Activated CD4-positive, alpha-beta T cell treated with anti-CD3 and anti-CD28 coated beads, Interleukin-2, Interleukin-4, amounts not matched to agents 100 ng/mL and 50 ng/mL, durations not matched to agents 16 hours and 8 hours (primary cell): ENCODE results near the gene SNRPD3.

Source experiments
- DNase-seq: peaks from one replicate; pipeline ENCODE4 v3.0.0-alpha.2; 2020; ENCODE audit warnings: low spot score

The SNRPD3 gene

DNA sequence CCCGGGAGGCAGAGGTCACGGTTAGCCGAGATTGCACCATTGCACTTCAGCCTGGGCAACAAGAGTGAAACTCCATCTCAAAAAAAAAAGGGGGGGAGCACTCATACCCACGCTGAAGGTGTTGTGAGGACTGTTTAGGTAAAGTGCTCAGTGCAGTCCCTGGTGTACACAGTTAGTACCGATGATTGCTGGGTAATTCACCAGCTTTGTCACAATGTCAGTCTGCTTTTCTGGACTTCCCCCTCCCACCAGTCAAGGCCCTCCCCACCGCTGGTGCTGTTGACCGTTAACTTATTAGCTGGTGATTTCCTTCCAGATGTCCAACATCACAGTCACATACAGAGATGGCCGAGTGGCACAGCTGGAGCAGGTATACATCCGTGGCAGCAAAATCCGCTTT is 11.9 kb downstream of the SNRPD3 start:
- DNase-seq, result no peak

DNA sequence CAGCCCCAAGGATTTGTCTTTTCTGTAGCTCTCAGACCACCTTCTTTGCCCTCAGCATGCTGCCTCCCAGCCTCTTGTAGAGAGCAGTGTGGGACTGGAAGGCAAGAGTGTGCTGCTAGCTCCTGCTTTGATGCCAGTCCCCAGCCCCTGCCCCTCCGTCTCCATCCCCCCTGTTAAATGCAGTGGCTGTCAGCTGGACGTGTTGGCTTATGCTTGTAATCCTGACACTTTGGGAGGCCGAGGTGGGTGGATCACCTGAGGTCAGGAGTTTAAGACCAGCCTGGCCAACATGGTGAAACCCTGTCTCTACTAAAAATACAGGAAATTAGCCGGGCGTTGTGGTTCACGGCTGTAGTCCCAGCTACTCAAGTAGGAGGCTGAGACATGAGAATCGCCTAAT is 15.5 kb downstream of the SNRPD3 start:
- no peak for DNase-seq

- DNase-seq, result no peak
Measured at GRCh38 chr22:24576778-24577177, 21.0 kb downstream of the SNRPD3 start.

GRCh38 chr22:24578355-24579257 is 22.8 kb downstream of the SNRPD3 start:
- no peak for DNase-seq

DNA sequence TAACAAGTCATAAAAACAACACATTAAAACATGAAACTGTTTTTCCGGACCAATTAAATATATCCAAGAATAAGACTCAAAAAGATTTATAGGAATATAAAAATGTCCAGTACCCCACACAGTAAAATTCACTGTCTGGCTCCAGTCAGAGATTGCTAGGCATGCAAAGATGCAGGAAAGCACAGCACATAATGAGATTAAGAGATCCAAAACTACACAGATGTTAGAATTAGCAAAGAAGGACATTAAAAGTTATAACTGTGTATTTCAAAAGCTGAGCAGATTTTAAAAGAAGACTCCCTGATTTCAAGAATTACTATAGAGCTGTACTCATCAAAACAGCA is 23.4 kb downstream of the SNRPD3 start:
- no peak for DNase-seq

DNA sequence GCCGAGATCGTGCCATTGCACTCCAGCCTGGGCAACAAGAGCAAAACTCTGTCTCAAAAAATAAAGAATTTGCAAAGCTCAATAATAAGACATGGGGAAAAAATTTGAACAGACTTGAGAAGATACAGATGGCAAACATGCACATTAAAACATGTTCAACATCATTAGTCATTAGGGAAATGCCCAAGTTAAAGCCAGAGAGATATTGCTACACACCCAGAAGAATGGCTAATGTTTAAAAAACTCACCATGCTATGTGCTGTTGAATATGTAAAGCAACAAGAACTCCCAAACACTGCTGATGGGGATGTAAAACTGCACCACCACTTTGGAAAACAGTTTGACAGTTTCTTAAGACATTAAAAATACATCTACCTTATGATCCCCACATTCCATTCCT is 24.5 kb downstream of the SNRPD3 start:
- no peak for DNase-seq

GRCh38 chr22:24582056-24582814 is 26.4 kb downstream of the SNRPD3 start:
- DNase-seq, result no peak

DNA sequence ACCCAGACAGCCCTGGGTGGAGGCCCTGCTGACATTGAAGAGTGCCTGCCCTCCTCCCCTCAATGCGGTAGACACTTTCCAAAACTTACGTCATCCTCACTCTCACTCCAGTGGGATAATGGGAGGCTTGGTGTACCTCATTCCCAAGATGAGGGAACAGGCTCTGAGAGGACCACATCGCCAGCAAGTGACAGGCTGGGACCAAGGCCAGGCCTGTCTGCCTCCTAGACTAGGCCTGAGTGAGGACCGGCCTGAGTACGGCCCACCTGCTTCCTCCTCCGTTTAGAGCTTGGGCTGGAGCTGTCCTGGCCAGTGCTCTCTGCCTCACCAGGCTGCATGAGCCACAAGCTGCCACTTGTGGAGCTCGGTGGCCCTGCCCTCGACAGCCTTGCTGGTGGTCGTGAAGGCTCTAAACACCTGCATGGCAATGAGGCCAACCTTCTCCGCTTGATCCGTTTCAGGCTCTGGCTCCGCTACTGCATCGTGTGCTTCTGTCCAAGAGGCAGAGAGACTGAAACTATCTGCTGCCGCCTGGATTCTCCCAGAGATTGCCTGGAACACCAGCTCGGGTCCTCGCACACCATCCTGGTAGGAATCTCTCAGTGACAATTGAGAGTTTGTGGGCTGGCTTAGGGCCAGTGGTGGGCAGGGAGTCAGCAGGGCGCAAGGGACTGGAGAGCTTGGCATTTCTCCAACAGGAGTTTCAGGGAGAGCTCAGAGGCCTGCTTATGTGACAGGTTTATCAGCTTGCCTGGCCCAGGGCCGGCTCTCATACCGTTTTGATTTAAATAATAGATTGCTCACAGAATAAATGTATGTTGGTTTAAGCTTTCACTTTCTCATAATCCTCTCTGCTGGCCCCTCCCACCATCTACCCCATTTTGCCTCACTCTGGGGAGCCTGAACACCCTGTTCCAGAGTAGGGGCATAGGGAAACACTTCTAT is 27.7 kb downstream of the SNRPD3 start:
- DNase-seq, result no peak

GRCh38 chr22:24584166-24584790 is 28.5 kb downstream of the SNRPD3 start:
- no peak for DNase-seq

GRCh38 chr22:24584871-24585411 is 29.1 kb downstream of the SNRPD3 start:
- DNase-seq, result no peak

- no peak for DNase-seq
Measured at GRCh38 chr22:24585461-24585860, 29.7 kb downstream of the SNRPD3 start.

- DNase-seq, result no peak
Measured at GRCh38 chr22:24585927-24586546, 30.2 kb downstream of the SNRPD3 start.

DNA sequence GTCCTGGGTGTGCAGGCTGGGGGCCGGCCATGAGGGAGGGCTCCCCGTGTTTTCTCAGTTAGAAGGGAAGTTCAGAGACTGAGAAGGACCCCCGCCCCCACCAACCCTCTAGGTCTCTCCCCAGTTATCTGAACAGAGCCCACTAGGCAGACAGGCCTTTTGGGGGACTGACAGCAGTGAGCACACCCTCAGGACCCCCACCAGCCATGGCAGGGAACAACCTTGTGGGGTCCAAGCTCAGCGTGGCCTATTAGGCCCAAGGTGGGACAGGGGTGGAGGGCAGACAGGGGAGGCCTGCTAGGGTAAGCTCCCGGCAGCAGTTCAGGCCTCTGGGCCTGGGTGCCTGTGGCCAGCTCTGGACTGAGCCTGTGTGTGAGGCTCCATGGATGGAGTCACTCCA is 31.5 kb downstream of the SNRPD3 start:
- DNase-seq, result no peak

DNA sequence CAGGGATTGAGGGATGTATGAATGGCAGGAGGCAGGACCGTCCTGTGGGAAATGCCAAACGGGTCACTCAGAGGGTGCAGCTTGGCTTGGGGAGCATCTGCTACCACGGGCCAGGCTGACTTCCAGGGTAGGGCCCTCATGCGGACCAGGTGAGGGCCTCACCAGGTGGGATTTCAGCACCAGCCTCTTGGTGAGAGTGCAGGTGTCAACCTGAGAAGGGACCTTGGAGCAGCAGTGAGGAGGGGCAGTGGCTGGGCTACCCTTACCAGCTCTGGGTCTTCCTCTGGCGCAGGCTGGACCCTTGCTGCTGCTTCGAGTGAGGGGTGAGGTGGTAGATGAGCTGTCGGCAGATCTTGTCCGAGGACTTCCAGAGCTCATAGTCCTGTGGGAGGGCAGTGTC is 32.1 kb downstream of the SNRPD3 start:
- DNase-seq, result no peak

DNA sequence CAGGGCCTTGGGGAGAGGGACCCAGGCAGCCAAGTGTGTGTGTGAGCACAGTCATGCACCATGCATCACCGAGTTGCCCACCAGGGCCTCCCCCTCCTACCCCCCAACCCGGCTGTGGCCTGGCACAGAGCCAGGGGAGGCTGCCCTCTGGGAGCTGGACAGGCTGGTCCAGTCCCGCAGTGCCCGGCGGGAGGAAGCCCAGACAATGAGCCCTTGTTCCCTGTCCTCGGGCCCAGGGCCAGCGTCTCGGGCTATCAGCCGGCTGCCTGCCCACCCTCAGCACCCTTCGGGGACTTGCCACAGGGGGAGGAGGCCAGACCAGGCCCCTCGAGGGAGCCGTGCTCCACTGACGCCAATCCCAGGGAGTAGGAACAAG is 32.6 kb downstream of the SNRPD3 start:
- no peak for DNase-seq

DNA sequence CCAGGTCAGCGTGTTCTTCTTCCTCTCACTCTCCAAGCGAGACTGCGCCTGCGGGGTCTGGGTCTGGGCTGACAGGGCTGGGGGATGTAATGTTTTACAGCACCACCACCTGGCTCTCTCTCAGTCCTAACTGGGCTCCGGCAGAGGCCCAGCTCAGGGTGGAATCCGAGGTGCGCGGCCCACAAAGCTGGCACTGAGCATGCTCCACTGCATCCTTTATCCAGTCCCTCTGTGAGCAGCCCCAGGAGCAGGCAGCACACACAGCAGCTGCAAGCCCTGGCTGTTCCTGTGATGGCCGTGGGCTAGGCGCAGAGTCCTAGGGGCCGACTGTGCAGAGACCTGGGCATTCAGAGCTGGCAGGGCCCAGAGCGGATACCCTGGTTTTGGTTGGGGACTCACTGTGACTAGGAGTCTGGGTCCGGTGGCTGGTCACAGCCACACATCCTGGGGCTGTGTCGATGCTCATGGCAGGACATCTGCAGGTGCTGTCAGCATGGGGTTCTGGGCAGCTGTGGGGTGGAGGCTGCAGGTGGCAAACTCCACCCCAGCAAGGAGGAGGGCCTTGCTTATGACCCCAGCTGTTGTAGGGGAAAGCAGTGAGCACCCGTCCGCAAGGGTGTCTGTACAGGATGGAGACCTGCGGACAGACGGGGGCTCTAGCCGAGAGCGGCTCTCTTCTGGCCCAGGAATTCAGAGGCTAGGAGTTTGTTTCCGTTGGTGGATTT is 33.1 kb downstream of the SNRPD3 start:
- no peak for DNase-seq

DNA sequence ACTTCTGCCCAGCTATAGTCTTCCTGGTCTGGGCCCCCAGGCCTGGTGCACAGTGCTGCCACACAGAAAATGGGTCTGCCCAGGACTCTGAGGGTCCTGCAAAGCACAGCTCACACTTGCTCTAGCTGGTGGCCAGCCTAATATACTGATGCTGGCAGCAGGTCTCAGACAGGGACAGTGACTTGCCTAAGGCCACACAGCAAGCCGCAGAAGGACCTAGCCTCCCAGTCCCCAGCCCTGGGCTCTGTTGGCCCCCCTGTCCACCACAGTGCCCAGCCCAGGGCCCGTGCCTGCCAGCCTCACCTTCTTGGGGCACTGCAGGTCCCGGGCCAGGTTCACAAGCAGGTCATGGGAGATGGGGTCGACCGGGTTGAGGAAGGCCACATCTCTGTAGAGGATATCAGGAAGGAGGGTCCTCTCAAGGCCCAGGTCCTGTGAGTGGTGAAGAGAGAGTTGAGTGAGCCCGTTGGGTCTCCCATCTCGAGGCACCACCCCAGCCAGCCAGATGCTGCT is 33.8 kb downstream of the SNRPD3 start:
- DNase-seq, result no peak

GRCh38 chr22:24590596-24591173 is 34.9 kb downstream of the SNRPD3 start:
- DNase-seq, result no peak

- DNase-seq, result no peak
Measured at GRCh38 chr22:24591286-24591830, 35.6 kb downstream of the SNRPD3 start.
